CD4-positive, alpha-beta T cell treated with Interleukin-6 for 4 hours (primary cell): ENCODE data around the gene DCPS.
"Not testable (repeated sequence)": the region's sequence is repeated elsewhere in the genome, so short reads cannot be mapped to it uniquely, and the experiment has no call there.

Experiments used
- DNase-seq: peaks from one replicate; pipeline ENCODE4 v3.0.0-alpha.2; 2020; ENCODE audit warnings: mixed read lengths

DCPS gene

GRCh38 chr11:126303623-126304456 is at the start of gene DCPS:
DCPS (plus strand) TSS chr11:126304060; CDS start chr11:126304081, 21 bp downstream.
- DNase-seq, result peak; percentile 89

GRCh38 chr11:126254819-126255218 is 49.0 kb upstream of the DCPS start:
- DNase-seq, result no peak

GRCh38 chr11:126255507-126255906 is 48.4 kb upstream of the DCPS start:
- DNase-seq, result not testable (repeated sequence)

GRCh38 chr11:126256216-126256615 is 47.6 kb upstream of the DCPS start:
- no peak for DNase-seq

- no peak for DNase-seq
These were observed 46.7 kb upstream of the DCPS start for GRCh38 chr11:126257144-126257543.

- DNase-seq, result no peak
These were observed 46.1 kb upstream of the DCPS start for GRCh38 chr11:126257764-126258163.

GRCh38 chr11:126262216-126262615 is 41.6 kb upstream of the DCPS start:
- no peak for DNase-seq

- DNase-seq, result no peak
These were observed 40.4 kb upstream of the DCPS start for GRCh38 chr11:126263489-126263888.

GRCh38 chr11:126265811-126266210 is 38.0 kb upstream of the DCPS start:
- no peak for DNase-seq

GRCh38 chr11:126267650-126268049 is 36.2 kb upstream of the DCPS start:
- DNase-seq, result no peak

GRCh38 chr11:126268361-126268707 is 35.5 kb upstream of the DCPS start:
- no peak for DNase-seq

- DNase-seq, result peak; percentile 100
These were observed 34.9 kb upstream of the DCPS start, which contains the start of the genes FOXRED1 and SRPRA for GRCh38 chr11:126268708-126269579. FOXRED1 (plus strand) TSS chr11:126269154; CDS start chr11:126269207, 53 bp downstream. SRPRA (minus strand) TSS chr11:126268895; CDS start chr11:126268804, 91 bp downstream.

- DNase-seq, result no peak
These were observed 26.5 kb upstream of the DCPS start for GRCh38 chr11:126277322-126277721.

GRCh38 chr11:126277780-126278179 is 26.1 kb upstream of the DCPS start:
- no peak for DNase-seq

GRCh38 chr11:126279191-126279590 is 24.7 kb upstream of the DCPS start:
- no peak for DNase-seq

- DNase-seq, result peak; percentile 28
These were observed 23.3 kb upstream of the DCPS start for GRCh38 chr11:126280595-126280994.

GRCh38 chr11:126281245-126281644 is 22.6 kb upstream of the DCPS start:
- DNase-seq, result no peak

- DNase-seq, result no peak
These were observed 22.1 kb upstream of the DCPS start for GRCh38 chr11:126281666-126282175.

GRCh38 chr11:126282361-126282735 is 21.5 kb upstream of the DCPS start:
- peak; percentile 53 for DNase-seq

- peak; percentile 70 for DNase-seq
These were observed 20.9 kb upstream of the DCPS start, which contains the start of gene TIRAP for GRCh38 chr11:126282736-126283591. TIRAP (plus strand) TSS chr11:126283093; CDS start chr11:126290895, 7,802 bp downstream.

- peak; percentile 91 for DNase-seq
These were observed 19.0 kb upstream of the DCPS start for GRCh38 chr11:126284829-126285228.

GRCh38 chr11:126288237-126288636 is 15.6 kb upstream of the DCPS start:
- no peak for DNase-seq
